HFFc6 (cell line): ENCODE data around the gene PSAP. TPM values are rescaled to one million over a fixed set of nuclear protein-coding genes. Genes with fewer than 3 reads are reported as not detected.

ENCODE experiments used
- DNase-seq: peaks from one replicate; pipeline ENCODE4 v3.0.0-alpha.2; 2018
- H3K27ac Mint-ChIP-seq: 2 replicates; pipeline ENCODE4 v1.8.0; 2020; ENCODE audit warnings: mild to moderate bottlenecking, mixed read lengths
- H3K27me3 Mint-ChIP-seq: 2 replicates; pipeline ENCODE4 v1.8.0; 2021; ENCODE audit warnings: mild to moderate bottlenecking, moderate library complexity, mixed read lengths; ENCODE audit not compliant: insufficient read depth
- H3K36me3 Mint-ChIP-seq: 2 replicates; pipeline ENCODE4 v1.8.0; 2021; ENCODE audit warnings: low read depth, mixed read lengths
- H3K4me1 Mint-ChIP-seq: 2 replicates; pipeline ENCODE4 v1.8.0; 2020; ENCODE audit warnings: low read depth, mixed read lengths
- H3K4me3 Mint-ChIP-seq: 2 replicates; pipeline ENCODE4 v1.8.0; 2020; ENCODE audit warnings: mild to moderate bottlenecking, moderate library complexity, mixed read lengths
- H3K9me3 Mint-ChIP-seq: 2 replicates; pipeline ENCODE4 v1.8.0; 2020; ENCODE audit warnings: mild to moderate bottlenecking, mixed read lengths
- total RNA-seq, 6 experiments: library from RNA; stranded (reverse); fragmentation: NEBNext Ultra II Directional; extraction: Animal tissue kit (Norgen Biotek cat#: 25700); gene quantifications; 2 replicates in 1 of 6; 3 replicates in 5 of 6; pipeline ENCODE4 v1.2.3, GENCODE V29; 2021
- TF ChIP-seq, protein P1 (sequence below): fragments of 200-600 bp; sonication (generic); IDR thresholded peaks from 2 replicates; pipeline ENCODE4 v1.5.0; 2021; ENCODE audit warnings: antibody characterized with exemption, mild to moderate bottlenecking

PSAP gene
- total RNA-seq, 6 experiments from 2014 or later, result 375 to 549 (median 404) TPM

DNA sequence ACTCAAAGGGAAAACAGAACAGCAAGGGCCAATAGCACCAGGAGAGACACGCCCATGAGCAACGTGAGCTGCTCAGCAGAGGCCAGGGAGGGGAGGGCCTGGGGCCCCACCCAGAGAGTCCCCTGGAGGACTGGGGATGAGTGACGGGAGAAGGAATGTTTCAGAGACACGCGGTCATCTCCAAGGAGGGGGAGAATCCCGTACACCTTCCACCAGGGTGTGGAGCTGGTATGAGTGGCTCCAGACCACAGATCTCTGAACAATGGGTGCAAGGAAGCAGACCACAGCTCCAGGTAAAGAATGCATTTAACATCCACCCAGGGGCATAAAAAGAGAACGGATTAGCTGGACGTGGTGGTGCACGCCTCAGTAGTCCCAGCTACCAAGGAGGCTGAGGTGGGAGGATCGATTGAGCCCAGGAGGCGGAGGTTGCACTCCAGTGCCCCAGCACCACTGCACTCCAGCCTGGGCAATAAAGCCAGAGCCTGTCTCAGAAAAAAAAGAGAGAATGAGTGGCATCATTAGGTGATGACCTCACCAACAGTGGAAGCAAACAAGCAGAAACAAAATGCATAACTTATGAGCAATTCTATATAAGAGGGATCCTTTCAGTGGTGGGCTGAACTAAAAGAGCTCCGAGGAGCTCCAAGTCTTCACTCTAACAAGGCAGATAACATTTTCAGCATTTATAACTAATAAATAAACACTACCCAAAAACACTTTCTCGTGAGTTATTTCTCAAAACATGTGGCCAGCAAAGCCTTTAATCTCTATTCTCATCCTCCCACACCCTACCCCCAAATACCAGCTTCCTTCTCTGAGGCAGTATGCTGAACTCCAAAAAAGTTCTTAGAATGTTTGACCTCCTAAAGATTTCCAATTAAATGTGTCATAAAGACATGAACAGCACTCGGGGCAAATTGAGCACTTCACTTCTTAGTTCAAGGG lies 12.5 kb downstream of the PSAP start:
- Mint-ChIP-seq H3K27ac (peak overlapping the region; percentile 83), H3K4me3 (peak overlapping the region; percentile 59), H3K9me3 (no peaks in the 10 kb centered on the region), H3K4me1 (peaks cover 68% of the 10 kb centered on the region), H3K36me3 (peaks cover 10% of the 10 kb centered on the region; the same call in 1 of the 2 replicates), H3K27me3 (peaks cover 1% of the 10 kb centered on the region)
- TF ChIP-seq, protein P1, sequence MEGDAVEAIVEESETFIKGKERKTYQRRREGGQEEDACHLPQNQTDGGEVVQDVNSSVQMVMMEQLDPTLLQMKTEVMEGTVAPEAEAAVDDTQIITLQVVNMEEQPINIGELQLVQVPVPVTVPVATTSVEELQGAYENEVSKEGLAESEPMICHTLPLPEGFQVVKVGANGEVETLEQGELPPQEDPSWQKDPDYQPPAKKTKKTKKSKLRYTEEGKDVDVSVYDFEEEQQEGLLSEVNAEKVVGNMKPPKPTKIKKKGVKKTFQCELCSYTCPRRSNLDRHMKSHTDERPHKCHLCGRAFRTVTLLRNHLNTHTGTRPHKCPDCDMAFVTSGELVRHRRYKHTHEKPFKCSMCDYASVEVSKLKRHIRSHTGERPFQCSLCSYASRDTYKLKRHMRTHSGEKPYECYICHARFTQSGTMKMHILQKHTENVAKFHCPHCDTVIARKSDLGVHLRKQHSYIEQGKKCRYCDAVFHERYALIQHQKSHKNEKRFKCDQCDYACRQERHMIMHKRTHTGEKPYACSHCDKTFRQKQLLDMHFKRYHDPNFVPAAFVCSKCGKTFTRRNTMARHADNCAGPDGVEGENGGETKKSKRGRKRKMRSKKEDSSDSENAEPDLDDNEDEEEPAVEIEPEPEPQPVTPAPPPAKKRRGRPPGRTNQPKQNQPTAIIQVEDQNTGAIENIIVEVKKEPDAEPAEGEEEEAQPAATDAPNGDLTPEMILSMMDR, result no peak
- peak; percentile 75 for DNase-seq

DNA sequence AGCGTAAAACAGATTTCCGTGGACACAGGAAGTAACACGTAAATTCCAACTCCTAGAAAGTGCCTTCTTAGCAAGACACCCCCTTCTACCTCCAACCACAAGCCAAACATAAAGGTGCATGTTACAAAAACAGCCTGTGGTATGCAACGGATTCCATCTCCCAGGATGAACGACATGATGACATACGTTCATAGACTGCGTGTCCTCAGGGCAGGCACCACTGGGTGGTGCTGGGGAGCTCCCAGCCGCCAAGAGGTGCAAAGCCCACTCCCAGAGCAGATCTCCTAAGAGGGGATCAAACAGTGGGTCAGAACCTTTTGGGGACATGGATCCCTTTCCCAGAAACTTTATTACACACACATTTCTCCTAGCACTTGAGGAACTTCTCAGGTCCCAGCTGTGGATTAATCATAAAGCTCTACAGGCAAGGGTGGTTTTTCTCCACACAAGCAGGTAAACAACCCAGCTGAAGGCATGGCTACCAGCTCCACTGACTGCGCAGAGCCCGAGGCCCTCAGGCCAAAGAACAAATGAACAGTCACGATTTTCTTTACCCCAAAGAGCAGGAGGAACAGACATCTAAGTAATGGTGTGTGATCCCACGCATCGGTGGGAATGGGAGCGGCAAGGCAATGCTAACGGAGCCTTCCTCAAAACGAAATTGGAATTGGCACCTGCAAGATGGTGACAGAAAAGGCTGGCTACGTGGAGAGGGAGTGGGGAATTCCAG lies 13.8 kb downstream of the PSAP start:
- no peak for DNase-seq
- no peaks in the 10 kb centered on the region for H3K9me3 Mint-ChIP-seq
- peaks cover 64% of the 10 kb centered on the region for H3K4me1 Mint-ChIP-seq
- H3K27me3 Mint-ChIP-seq, result peaks cover 1% of the 10 kb centered on the region
- H3K36me3 Mint-ChIP-seq, result peaks cover 10% of the 10 kb centered on the region; the same call in 1 of the 2 replicates
- TF ChIP-seq, protein P1, result peak; percentile 54
- H3K27ac Mint-ChIP-seq, result peak overlapping the region; percentile 83
- peak overlapping the region; percentile 59; the same call in 1 of the 2 replicates for H3K4me3 Mint-ChIP-seq

DNA sequence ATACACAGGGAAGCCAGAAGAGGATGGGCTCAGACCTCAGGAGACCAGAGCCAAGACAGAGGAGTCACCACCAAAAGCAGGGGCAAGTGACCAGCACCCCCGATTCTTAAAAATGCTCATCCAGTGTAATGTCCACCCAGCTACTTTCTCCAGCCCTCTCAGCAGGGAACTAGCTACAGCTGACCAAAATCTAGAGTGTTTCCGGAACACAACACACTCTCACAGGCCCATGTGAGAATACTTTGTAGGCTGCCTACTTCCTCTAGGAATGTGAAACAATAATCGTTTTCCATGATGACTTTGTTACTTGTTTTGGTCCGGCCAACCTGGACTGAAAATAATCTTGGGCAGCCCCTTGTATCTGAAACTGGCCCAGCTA lies 14.5 kb downstream of the PSAP start:
- peak overlapping the region; percentile 83 for H3K27ac Mint-ChIP-seq
- no peak overlapping the region for H3K4me3 Mint-ChIP-seq
- no peak for DNase-seq

DNA sequence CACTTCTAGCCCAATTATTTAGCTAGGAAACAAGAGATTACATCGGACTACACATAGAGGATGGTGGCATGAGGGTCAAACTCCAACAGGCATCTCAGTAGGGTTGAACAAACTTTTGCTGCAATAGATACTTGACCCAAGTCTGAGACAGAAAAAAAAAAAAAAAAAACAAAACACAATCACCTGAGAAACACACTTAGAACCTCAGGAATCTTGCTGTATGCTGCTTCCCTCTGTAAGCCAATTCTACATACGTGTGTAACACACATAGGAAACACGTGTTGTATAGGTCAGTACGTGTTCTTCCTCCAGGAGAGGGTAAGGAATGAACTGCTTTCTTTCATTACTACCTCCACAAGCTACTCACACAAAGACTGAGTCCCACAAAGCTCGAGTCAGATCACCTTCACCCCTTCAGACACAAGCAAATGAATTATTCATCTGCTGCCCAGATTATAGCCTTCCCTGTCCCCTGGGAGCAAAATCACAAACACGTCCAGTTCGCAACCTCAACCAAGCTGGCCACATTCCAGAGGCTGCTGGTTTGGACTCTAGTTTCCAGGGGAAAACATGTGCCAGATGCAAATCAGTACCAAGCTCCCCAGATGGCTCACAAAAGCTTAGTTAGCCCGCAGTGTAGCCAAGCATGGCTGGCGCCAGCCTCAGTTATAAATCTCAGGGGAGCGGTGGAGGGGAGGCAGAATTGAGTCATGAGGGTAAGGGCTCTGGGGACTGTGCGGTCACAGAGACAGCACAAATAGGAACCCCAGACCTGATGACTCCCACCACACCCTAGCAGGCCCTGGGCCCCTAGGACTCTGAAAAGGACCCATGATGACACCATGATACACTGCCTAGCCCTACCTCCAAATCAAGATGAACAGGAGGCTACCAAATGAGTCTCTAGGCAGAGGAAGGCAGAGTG lies 15.1 kb downstream of the PSAP start:
- peak; percentile 83 for DNase-seq
- H3K27ac Mint-ChIP-seq, result peak overlapping the region; percentile 83
- H3K9me3 Mint-ChIP-seq, result no peaks in the 10 kb centered on the region
- peaks cover 16% of the 10 kb centered on the region for H3K36me3 Mint-ChIP-seq
- H3K27me3 Mint-ChIP-seq, result peaks cover 1% of the 10 kb centered on the region
- TF ChIP-seq, protein P1, result no peak
- H3K4me1 Mint-ChIP-seq, result peaks cover 72% of the 10 kb centered on the region
- H3K4me3 Mint-ChIP-seq, result peak overlapping the region; percentile 29

More for the DNA sequence above, 14.5 kb downstream of the PSAP start:
- TF ChIP-seq, protein P1, result no peak
- H3K36me3 Mint-ChIP-seq, result peaks cover 16% of the 10 kb centered on the region
- H3K4me1 Mint-ChIP-seq, result peaks cover 71% of the 10 kb centered on the region
- H3K9me3 Mint-ChIP-seq, result no peaks in the 10 kb centered on the region
- peaks cover 1% of the 10 kb centered on the region for H3K27me3 Mint-ChIP-seq

DNA sequence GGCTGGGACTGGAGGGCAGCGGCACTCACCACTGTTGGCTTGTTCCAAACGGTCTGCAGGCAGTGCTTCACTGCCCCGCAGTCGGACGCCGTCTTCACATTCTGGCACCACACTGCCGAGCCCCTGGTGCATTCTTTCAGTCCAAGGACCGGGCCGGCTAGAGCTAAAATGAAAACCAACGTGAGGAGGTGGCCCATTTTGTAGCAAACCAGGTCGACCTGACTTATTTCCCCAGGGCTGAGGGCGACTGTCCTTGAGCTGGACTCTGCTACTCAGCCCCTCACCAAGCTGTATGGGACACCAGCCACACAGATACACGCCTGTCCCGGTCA lies 16.7 kb downstream of the PSAP start:
- Mint-ChIP-seq H3K9me3 (no peaks in the 10 kb centered on the region), H3K36me3 (peaks cover 27% of the 10 kb centered on the region), H3K4me3 (no peak overlapping the region), H3K27me3 (peaks cover 1% of the 10 kb centered on the region), H3K27ac (no peak overlapping the region), H3K4me1 (peaks cover 57% of the 10 kb centered on the region)
- no peak for DNase-seq
- TF ChIP-seq, protein P1, result no peak
